NCI-H345 treated with DMSO at 0.1 percent for 48 hours (cell line): ENCODE data around the gene RNPS1.
"Not testable (repeated sequence)": the region's sequence is repeated elsewhere in the genome, so short reads cannot be mapped to it uniquely, and the experiment has no call there.

Experiments used
- DNase-seq: peaks from one replicate; lab custom pipeline; 2025; ENCODE audit not compliant: unreplicated experiment; lab: John Stamatoyannopoulos, UW

The RNPS1 gene

GRCh38 chr16:2282866-2283555 lies 15.1 kb upstream of the RNPS1 start:
- DNase-seq, result no peak

GRCh38 chr16:2282262-2282661 lies 14.3 kb upstream of the RNPS1 start:
- no peak for DNase-seq

- DNase-seq, result no peak
These were observed 13.1 kb upstream of the RNPS1 start for GRCh38 chr16:2280981-2281542.

- DNase-seq, result no peak
These were observed 12.5 kb upstream of the RNPS1 start for GRCh38 chr16:2280461-2280860.

GRCh38 chr16:2278956-2279800 lies 11.3 kb upstream of the RNPS1 start:
- DNase-seq, result no peak

- DNase-seq, result no peak
These were observed 10.3 kb upstream of the RNPS1 start for GRCh38 chr16:2278272-2278608.

GRCh38 chr16:2277466-2278271 lies 9.7 kb upstream of the RNPS1 start:
- no peak for DNase-seq

GRCh38 chr16:2276368-2277195 lies 8.7 kb upstream of the RNPS1 start:
- DNase-seq, result no peak

GRCh38 chr16:2275476-2276367 lies 7.8 kb upstream of the RNPS1 start:
- DNase-seq, result no peak

GRCh38 chr16:2273931-2274330 lies 6.0 kb upstream of the RNPS1 start:
- no peak for DNase-seq

- no peak for DNase-seq
These were observed 5.6 kb upstream of the RNPS1 start for GRCh38 chr16:2273484-2273883.

- DNase-seq, result no peak
These were observed 4.0 kb upstream of the RNPS1 start for GRCh38 chr16:2271848-2272461.

- no peak for DNase-seq
These were observed 2.9 kb upstream of the RNPS1 start for GRCh38 chr16:2270588-2271470.

GRCh38 chr16:2270070-2270462 lies 2.1 kb upstream of the RNPS1 start:
- DNase-seq, result no peak

GRCh38 chr16:2267505-2267912 lies 417 bp downstream of the RNPS1 start:
- not testable (repeated sequence) for DNase-seq

- DNase-seq, result not testable (repeated sequence)
These were observed 1.0 kb downstream of the RNPS1 start for GRCh38 chr16:2266887-2267286.

- not testable (repeated sequence) for DNase-seq
These were observed 4.9 kb downstream of the RNPS1 start for GRCh38 chr16:2263026-2263425.

GRCh38 chr16:2260250-2260649 lies 7.7 kb downstream of the RNPS1 start:
- DNase-seq, result no peak
